ENCODE data around the gene BCDIN3D.
A peak's percentile ranks its signal among the peaks of the same experiment; 100 is the strongest.
"Not testable (repeated sequence)": the region's sequence is repeated elsewhere in the genome, so short reads cannot be mapped to it uniquely, and the experiment has no call there.

The BCDIN3D gene

DNA sequence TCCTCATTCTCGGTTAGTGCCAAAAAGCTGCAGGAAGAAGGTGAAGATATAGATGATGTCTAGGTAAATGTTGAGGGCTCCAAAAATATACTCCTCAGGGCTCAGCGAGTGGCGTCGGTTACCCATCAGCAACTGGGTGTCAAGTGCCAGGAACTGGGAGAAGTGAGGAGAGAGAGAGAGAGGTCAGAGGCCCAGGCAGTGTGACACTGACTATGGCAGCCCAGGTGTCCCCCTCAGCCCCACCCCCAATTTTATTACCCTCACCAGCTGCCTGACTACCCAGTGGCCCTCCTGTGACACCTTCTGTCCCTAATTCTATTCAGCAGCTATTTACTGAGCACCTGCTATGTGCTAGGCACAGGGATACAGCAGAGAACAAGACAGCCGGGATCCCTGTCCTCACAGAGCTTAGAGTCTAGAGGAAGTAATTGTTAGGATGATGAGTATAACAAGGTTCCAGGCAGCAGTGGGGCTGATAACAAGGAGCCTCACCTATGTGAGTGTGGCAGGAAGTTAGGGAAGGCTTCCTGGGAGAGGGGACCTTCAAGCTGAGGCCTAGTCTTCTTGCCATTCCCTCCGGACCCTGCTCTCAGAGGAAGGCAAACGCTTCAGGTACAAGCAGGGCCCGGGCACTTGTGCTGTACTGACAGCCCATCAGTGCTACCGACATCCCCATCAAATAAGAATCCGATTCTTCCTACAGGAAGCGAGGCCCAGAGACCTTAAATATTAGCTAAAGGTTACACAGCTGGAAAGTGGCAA, 27.8 kb upstream of the BCDIN3D start:
- H3K4me3 Mint-ChIP-seq: no peak overlapping the region
- H3K27me3 Mint-ChIP-seq: peaks cover 2% of the 10 kb centered on the region
- no peaks in the 10 kb centered on the region for H3K36me3 Mint-ChIP-seq (ENCODE audit: low read depth)
- no peak overlapping the region for H3K27ac Mint-ChIP-seq
- no peaks in the 10 kb centered on the region for H3K4me1 Mint-ChIP-seq
- no peak for DNase-seq
- no peak for ATAC-seq
- H3K9me3 Mint-ChIP-seq: no peaks in the 10 kb centered on the region

DNA sequence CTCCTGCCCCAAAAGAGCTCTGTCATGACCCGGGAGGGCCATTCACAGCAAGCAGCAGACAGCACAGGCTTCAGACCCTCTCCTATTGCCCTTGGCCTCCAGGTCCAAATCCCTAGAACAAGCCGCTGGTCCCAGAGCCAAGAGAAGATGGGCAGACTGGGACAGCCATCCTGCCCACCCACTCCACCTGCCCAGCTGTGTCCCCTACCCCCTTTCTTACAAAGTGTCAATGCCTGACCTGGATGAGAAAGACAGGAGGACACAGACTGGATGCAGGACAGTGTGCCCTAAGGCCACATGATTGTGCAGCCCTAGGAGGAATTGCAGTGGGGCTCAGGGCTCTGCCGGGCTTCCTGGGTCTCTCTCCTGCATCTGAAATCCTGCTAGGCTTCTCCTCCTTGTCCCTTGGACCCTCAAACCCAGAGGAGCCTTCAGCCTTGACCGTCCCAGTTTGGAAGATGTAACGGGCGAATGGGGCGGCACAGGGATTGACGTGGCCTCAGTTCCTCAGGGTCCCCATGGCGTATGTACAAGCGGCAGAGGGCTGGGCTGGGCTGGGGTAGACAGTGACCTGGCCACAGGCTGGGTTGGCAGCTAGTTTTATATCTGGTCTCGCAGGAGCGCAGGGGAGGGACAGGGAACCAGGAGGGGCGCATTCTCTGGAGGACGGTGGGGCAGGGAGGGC, 27.1 kb upstream of the BCDIN3D start:
- Mint-ChIP-seq H3K9me3 (no peaks in the 10 kb centered on the region), H3K4me3 (no peak overlapping the region), H3K27me3 (peaks cover 2% of the 10 kb centered on the region), H3K4me1 (no peaks in the 10 kb centered on the region), H3K27ac (no peak overlapping the region), H3K36me3 (ENCODE audit: low read depth) (no peaks in the 10 kb centered on the region)
- DNase-seq: no peak
- no peak for ATAC-seq

GRCh38 chr12:49868952-49869815, 26.3 kb upstream of the BCDIN3D start:
- Mint-ChIP-seq H3K27me3 (peaks cover 1% of the 10 kb centered on the region), H3K4me1 (no peaks in the 10 kb centered on the region), H3K27ac (no peak overlapping the region), H3K9me3 (no peaks in the 10 kb centered on the region), H3K36me3 (ENCODE audit: low read depth) (no peaks in the 10 kb centered on the region), H3K4me3 (no peak overlapping the region)
- DNase-seq (no peak), ATAC-seq (no peak)

DNA sequence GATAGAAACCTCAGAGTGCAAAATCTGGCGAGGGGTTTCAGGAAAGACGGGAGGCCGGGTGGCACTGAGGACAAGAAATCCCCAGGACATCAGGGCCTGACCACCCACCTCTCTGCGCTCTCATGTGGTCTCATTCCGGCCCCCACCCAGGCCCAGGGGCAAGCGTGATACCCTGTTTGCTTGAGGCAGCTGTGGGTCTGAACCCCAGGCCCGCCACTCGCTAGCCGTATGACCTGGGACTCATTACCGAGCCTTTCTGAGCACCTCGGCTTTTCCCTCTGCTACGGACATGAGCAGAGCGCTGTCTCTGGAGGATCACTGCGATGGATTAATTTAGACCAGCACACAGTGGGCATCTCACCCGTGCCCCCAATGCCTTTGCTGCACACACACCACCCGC, 25.5 kb upstream of the BCDIN3D start:
- Mint-ChIP-seq H3K4me3 (no peak overlapping the region), H3K4me1 (no peaks in the 10 kb centered on the region), H3K9me3 (no peaks in the 10 kb centered on the region), H3K27ac (no peak overlapping the region), H3K27me3 (no peaks in the 10 kb centered on the region), H3K36me3 (ENCODE audit: low read depth) (no peaks in the 10 kb centered on the region)
- ATAC-seq (no peak), DNase-seq (no peak)

DNA sequence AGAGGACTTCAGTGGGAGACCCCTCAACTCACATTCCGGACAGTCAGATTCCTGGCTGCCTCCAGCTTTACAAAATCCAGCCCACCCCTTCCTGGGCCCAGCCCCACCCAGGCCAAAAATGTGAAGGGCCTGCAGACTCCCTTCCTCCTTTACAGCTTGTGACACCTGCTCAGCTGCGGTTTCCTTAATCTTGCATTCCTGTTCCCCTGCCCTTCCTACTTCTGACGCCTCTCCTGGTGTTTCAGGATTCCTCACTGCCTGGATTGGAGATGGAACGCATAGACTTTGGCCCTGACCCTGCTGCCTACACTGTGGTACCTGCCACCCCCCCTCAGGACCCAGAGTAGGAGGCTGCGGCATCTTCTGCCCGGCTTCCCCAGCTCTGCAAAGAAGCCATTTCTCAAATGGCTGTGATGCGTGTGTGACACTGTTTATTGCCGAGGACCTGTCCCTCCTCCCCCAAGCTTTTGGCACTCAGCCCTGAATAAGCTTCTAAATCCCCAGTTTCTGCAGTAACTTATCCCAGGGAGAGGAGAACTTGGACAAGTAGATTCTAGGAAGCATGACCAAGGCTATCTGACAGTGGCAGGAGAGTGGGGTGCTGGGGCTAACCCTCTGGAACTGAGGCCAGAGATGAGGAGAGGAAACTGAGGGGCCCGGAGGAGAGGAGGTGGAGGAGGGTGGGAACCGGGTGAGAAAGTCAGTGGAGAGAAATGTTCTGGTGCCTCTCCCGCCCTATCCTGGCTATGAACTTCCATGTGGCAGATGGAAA, 24.9 kb upstream of the BCDIN3D start:
- Mint-ChIP-seq H3K27ac (no peak overlapping the region), H3K27me3 (no peaks in the 10 kb centered on the region), H3K4me3 (no peak overlapping the region), H3K4me1 (no peaks in the 10 kb centered on the region), H3K36me3 (ENCODE audit: low read depth) (no peaks in the 10 kb centered on the region), H3K9me3 (no peaks in the 10 kb centered on the region)
- DNase-seq (no peak), ATAC-seq (no peak)

GRCh38 chr12:49866859-49867569, 24.1 kb upstream of the BCDIN3D start:
- Mint-ChIP-seq H3K27ac (no peak overlapping the region), H3K9me3 (no peaks in the 10 kb centered on the region), H3K4me1 (no peaks in the 10 kb centered on the region), H3K27me3 (no peaks in the 10 kb centered on the region), H3K36me3 (ENCODE audit: low read depth) (no peaks in the 10 kb centered on the region), H3K4me3 (no peak overlapping the region)
- peak; percentile 80 for DNase-seq
- ATAC-seq: peak; percentile 57

DNA sequence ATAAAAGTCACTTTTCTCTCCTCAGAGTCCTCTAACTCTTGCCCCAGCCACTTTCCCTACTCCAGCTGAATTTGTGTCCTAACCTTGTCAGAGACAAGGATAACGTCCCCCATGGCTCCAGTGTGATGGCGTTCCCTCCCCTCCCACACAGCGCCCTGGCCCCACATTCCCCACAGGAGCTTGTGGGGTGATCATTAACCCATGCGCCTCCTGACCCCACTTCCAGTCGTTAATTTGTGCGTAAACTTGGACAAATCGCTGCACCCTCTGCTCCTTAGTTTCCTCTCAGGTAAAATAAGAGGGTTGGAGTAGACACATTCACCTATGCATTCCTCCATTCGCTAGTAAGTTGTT, 22.9 kb upstream of the BCDIN3D start:
- Mint-ChIP-seq H3K27me3 (no peaks in the 10 kb centered on the region), H3K9me3 (no peaks in the 10 kb centered on the region), H3K4me3 (no peak overlapping the region), H3K36me3 (ENCODE audit: low read depth) (no peaks in the 10 kb centered on the region), H3K4me1 (no peaks in the 10 kb centered on the region), H3K27ac (no peak overlapping the region)
- DNase-seq (no peak), ATAC-seq (no peak)

DNA sequence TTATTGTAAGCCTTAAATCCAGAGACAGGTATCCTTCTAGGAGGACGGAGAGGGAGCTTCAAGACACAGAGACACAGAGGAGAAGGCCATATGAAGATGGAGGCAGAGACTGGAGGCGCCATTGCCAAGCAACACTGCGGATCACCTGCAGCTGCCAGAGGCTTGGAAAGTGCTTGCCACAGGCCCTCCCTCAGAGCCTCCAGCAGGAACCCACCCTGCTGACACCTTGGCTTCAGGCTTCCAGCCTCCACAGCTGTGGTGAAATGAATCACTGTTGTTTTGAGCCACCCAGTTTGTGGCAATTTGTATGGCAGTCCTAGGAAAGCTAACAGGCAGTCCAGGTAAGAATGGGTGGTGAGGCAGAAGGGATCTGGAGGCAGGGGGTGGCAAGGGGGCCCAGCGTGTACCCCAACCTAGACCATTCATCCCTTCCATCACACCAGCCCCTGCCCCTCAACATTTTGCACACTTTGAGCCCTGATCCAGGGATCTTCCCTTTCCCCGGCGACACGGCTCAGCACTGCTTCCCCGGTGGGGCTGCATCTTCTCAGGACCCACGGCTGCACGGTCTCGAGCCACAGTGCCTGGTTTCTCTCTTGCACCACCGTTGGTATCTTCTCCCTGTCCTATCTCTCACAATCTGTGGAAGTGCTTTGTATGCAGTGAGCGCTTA, 22.3 kb upstream of the BCDIN3D start:
- ATAC-seq (no peak), DNase-seq (no peak)
- no peaks in the 10 kb centered on the region for H3K27me3 Mint-ChIP-seq
- no peaks in the 10 kb centered on the region for H3K4me1 Mint-ChIP-seq
- H3K4me3 Mint-ChIP-seq: no peak overlapping the region
- H3K36me3 Mint-ChIP-seq (ENCODE audit: low read depth): no peaks in the 10 kb centered on the region
- no peaks in the 10 kb centered on the region for H3K9me3 Mint-ChIP-seq
- H3K27ac Mint-ChIP-seq: no peak overlapping the region

GRCh38 chr12:49864798-49865090, 21.8 kb upstream of the BCDIN3D start:
- no peak for ATAC-seq
- Mint-ChIP-seq H3K4me3 (no peak overlapping the region), H3K9me3 (no peaks in the 10 kb centered on the region), H3K4me1 (no peaks in the 10 kb centered on the region), H3K27me3 (peaks cover 2% of the 10 kb centered on the region), H3K36me3 (ENCODE audit: low read depth) (no peaks in the 10 kb centered on the region), H3K27ac (no peak overlapping the region)
- DNase-seq: no peak

- Mint-ChIP-seq H3K9me3 (no peaks in the 10 kb centered on the region), H3K4me3 (no peak overlapping the region), H3K27ac (no peak overlapping the region), H3K4me1 (no peaks in the 10 kb centered on the region), H3K27me3 (peaks cover 2% of the 10 kb centered on the region), H3K36me3 (ENCODE audit: low read depth) (no peaks in the 10 kb centered on the region)
- ATAC-seq (no peak), DNase-seq (no peak)
These were observed 21.3 kb upstream of the BCDIN3D start for GRCh38 chr12:49863946-49864797.

DNA sequence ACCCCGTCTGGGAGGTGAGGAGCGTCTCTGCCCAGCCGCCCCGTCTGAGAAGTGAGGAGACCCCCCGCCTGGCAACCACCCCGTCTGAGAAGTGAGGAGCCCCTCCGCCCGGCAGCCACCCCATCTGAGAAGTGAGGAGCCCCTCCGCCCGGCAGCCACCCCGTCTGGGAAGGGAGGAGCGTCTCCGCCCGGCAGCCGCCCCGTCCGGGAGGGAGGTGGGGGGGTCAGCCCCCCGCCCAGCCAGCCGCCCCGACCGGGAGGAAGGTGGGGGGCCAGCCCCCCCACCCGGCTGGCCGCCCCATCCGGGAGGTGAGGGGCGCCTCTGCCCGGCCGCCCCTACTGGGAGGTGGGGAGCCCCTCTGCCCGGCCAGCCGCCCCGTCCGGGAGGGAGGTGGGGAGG, 18.0 kb upstream of the BCDIN3D start:
- ATAC-seq; H3K27me3 Mint-ChIP-seq; H3K36me3 Mint-ChIP-seq (ENCODE audit: low read depth): not testable (repeated sequence)

GRCh38 chr12:49855890-49856289, 13.0 kb upstream of the BCDIN3D start:
- not testable (repeated sequence) for H3K4me3 Mint-ChIP-seq; H3K9me3 Mint-ChIP-seq; H3K27ac Mint-ChIP-seq; H3K36me3 Mint-ChIP-seq (ENCODE audit: low read depth); ATAC-seq; DNase-seq; H3K4me1 Mint-ChIP-seq; H3K27me3 Mint-ChIP-seq

More for the DNA sequence above, 18.0 kb upstream of the BCDIN3D start:
- H3K27ac Mint-ChIP-seq, H3K4me3 Mint-ChIP-seq, DNase-seq, H3K9me3 Mint-ChIP-seq, H3K4me1 Mint-ChIP-seq: not testable (repeated sequence)

DNA sequence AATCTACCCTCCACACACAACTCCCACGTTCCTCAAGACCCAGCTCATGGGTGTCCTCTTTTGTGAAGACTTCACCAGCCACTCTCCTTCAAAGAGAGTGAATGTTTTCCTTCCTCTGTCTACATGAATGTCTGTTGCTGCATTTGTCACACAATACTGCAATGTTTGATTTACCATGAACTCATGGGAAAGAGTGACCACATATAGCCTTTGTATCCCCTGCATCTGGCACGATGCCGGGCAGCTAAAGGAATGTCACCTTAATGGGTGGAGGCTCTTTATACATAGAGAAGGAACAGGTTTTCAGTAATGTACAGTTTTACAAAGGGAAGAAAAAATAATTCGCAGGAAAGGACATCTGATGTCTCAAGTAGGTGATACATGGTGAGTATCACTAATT, 12.1 kb upstream of the BCDIN3D start:
- Mint-ChIP-seq H3K9me3 (no peaks in the 10 kb centered on the region), H3K27ac (no peak overlapping the region), H3K4me1 (no peaks in the 10 kb centered on the region), H3K27me3 (peaks cover 9% of the 10 kb centered on the region), H3K4me3 (no peak overlapping the region), H3K36me3 (ENCODE audit: low read depth) (no peaks in the 10 kb centered on the region)
- ATAC-seq (no peak), DNase-seq (no peak)
